ENCODE data around the gene ATRIP. TPM values are rescaled to one million over a fixed set of nuclear protein-coding genes. Genes with fewer than 3 reads are reported as not detected.

The ATRIP gene
- polyA plus RNA-seq, 1 of the 3 experiments (the other 2 are of a cell fraction), result 5.6 TPM

GRCh38 chr3:48408823-48409281 is 37.7 kb upstream of the ATRIP start (continued):
- TF ChIP-seq REST (IDR thresholded peaks at IDR 0.05; ENCODE audit: low read depth, low read length) (no peak), ELF1 (IDR thresholded peaks at IDR 0.05) (no peak)

GRCh38 chr3:48409291-48410201 is 37.0 kb upstream of the ATRIP start:
- Histone ChIP-seq H3K4me1 (ENCODE audit: control insufficient read depth in 1 of 2, insufficient read depth in 2 of 2, low read depth in 1 of 2, low read length in 1 of 2) (no peaks in the 10 kb centered on the region), H3K36me3 (replicated peaks in 1 of 2; ENCODE audit: control insufficient read depth in 1 of 2, insufficient read depth in 2 of 2, low read length in 1 of 2) (peaks cover 0 to 67% of the 10 kb centered on the region in 2 experiments), H3K9ac (no peak overlapping the region), H2AFZ (ENCODE audit: low read depth) (no peak overlapping the region), H3K27ac (ENCODE audit: low read depth in 2 of 2, low read length in 1 of 2) (no peak overlapping the region), H3K79me2 (ENCODE audit: insufficient read depth) (no peaks in the 10 kb centered on the region), H3K4me3 (ENCODE audit: low read depth in 2 of 2, low read length in 1 of 2) (no peak overlapping the region), H3K9me2 (no peaks in the 10 kb centered on the region), H3K4me2 (no peak overlapping the region), H3K27me3 (ENCODE audit: insufficient read depth) (no peaks in the 10 kb centered on the region), H4K20me1 (ENCODE audit: insufficient read depth) (no peaks in the 10 kb centered on the region), H3F3A (replicated peaks; ENCODE audit: insufficient read depth) (no peaks in the 10 kb centered on the region), H3K9me3 (no peaks in the 10 kb centered on the region)
- WGBS (ENCODE audit: low lambda C conversion rate), result 96% methylated on average over 25 of the region's 31 CpGs
- TF ChIP-seq USF2 (IDR thresholded peaks at IDR 0.05; ENCODE audit: borderline replicate concordance, low read depth, low read length), result no peak
- CTCF ChIA-PET, result interaction anchor here (0.6 to 15.6 kb wide), 5 partner anchors 9 to 136 kb away, joined by 3 to 399 read pairs (median 7); partner anchors contain the start of gene PLXNB1
- POLR2A ChIA-PET, result no interaction called here
- DNase-seq, result peak; percentile 10

GRCh38 chr3:48410205-48411040 is 36.1 kb upstream of the ATRIP start:
- no peak overlapping the region for H2AFZ ChIP-seq (ENCODE audit: low read depth)
- no peak overlapping the region for H3K4me2 ChIP-seq
- no peaks in the 10 kb centered on the region for H3K79me2 ChIP-seq (ENCODE audit: insufficient read depth)
- H3K4me1 ChIP-seq (ENCODE audit: control insufficient read depth in 1 of 2, insufficient read depth in 2 of 2, low read depth in 1 of 2, low read length in 1 of 2), result no peaks in the 10 kb centered on the region
- H3K36me3 ChIP-seq (replicated peaks in 1 of 2; ENCODE audit: control insufficient read depth in 1 of 2, insufficient read depth in 2 of 2, low read length in 1 of 2), result peaks cover 0 to 71% of the 10 kb centered on the region in 2 experiments
- no peak overlapping the region for H3K27ac ChIP-seq (ENCODE audit: low read depth in 2 of 2, low read length in 1 of 2)
- ChIA-PET POLR2A (no interaction called here), CTCF (interaction anchor here (3.1 to 15.6 kb wide), 2 partner anchors 10 to 21 kb away, joined by 14 to 399 read pairs; partner anchors contain the start of gene PLXNB1)
- H3K4me3 ChIP-seq (ENCODE audit: low read depth in 2 of 2, low read length in 1 of 2), result no peak overlapping the region
- WGBS (ENCODE audit: low lambda C conversion rate), result 92% methylated on average over 7 of the region's 16 CpGs
- H3K9me3 ChIP-seq, result no peaks in the 10 kb centered on the region
- no peaks in the 10 kb centered on the region for H3F3A ChIP-seq (replicated peaks; ENCODE audit: insufficient read depth)
- peak; percentile 21 for DNase-seq
- H3K9me2 ChIP-seq, result no peaks in the 10 kb centered on the region
- H3K9ac ChIP-seq, result no peak overlapping the region
- H4K20me1 ChIP-seq (ENCODE audit: insufficient read depth), result no peaks in the 10 kb centered on the region
- no peaks in the 10 kb centered on the region for H3K27me3 ChIP-seq (ENCODE audit: insufficient read depth)
- TF ChIP-seq PBX3 (IDR thresholded peaks at IDR 0.05) (no peak), REST (IDR thresholded peaks at IDR 0.05; ENCODE audit: low read depth, low read length) (no peak), JUND (IDR thresholded peaks at IDR 0.05) (no peak), EP300 (IDR thresholded peaks at IDR 0.05; ENCODE audit: borderline replicate concordance in 1 of 2, low read depth in 1 of 2, low read length in 1 of 2) (no peak)
